ENCODE measurements around the gene TOX4. TPM values are rescaled to one million over a fixed set of nuclear protein-coding genes. Genes with fewer than 3 reads are reported as not detected.
"Not testable (repeated sequence)": the region's sequence is repeated elsewhere in the genome, so short reads cannot be mapped to it uniquely, and the experiment has no call there.

TOX4 gene
- total RNA-seq, result 84.3 and 96.9 TPM in 2 replicates

- intact Hi-C loops (cut with micrococcal nuclease), result loop anchor here (1.0 to 10.0 kb wide), 15 partner anchors 21 to 1618 kb away; partner anchors contain the start of genes ACIN1, ANG, C14orf119 and CHD8
These were observed at the start of gene TOX4, which contains the start of gene RAB2B for GRCh38 chr14:21476925-21477681. TSS of gene TOX4 (plus strand) at chr14:21477195. CDS start at chr14:21477279, 84 bp downstream. TSS of gene RAB2B (minus strand) at chr14:21476959. CDS start at chr14:21476872, 87 bp downstream.

DNA sequence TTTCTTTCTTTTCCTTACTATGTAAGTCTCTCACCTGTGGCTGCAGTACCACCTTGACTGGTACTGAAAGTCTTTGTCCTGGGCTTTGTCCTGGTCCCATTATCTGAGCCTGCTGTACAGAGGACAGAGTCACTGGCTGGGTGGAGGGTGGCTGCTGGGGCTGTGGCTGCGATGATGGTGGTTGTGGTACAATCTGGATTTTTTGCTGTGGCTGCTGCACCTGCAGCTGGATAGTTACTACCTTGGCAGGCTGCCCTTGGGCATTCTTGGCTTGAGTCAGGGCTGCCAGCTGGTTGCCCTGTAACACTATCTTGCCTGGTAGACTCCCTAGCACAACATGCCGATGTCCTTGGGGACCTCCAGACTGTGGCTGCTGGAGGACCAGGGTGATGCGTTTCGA is 48.1 kb upstream of the TOX4 start:
- intact Hi-C loops (cut with micrococcal nuclease), result no loop called here

DNA sequence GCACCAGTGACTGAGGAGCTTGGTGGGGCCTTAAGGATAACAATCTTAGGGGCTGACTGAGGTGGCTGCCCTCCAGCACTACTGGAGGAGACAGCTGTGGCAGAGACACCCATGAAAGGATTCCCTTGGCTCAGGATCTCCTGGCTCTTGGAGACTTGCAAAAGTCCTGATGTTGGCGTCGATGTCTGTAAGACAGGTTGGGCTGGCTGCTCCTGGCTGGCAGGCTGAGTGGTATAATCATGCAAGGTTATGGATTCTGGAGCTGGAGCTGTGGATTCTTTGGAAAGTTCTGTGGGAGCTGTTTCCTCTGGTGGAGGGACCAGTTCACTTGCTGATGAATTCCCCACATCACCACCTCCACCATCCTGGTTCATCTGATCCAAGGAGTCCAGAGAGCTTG is 45.9 kb upstream of the TOX4 start:
- intact Hi-C loops (cut with micrococcal nuclease), result no loop called here

DNA sequence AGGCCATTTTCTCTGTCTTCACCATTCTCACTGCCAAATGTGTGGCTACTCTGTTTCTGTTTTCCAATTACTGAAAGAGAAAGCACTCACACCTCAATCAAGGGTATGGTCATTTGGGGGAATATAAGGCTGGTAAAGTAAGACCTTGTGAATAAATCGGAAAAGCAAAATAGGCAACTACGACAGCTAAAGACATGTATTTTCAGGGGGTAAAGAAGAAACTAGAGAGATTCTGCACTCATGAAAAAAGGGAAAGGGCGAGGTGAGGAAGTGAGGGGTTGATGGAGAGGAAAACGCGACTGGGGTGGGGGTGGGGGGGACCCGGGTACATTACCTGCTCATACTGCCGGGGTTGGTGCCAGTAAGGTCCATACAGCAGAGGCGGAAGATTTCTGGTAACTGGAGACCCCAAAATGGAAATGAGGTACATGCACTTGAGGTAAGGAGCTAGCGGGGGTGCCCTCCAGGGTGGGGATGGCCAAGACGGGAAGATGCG is 40.4 kb upstream of the TOX4 start:
- intact Hi-C loops (cut with micrococcal nuclease), result loop anchor here (1.0 kb wide), 9 partner anchors 20 to 333 kb away; partner anchors contain the start of genes CHD8, HNRNPC, METTL3 and SUPT16H

DNA sequence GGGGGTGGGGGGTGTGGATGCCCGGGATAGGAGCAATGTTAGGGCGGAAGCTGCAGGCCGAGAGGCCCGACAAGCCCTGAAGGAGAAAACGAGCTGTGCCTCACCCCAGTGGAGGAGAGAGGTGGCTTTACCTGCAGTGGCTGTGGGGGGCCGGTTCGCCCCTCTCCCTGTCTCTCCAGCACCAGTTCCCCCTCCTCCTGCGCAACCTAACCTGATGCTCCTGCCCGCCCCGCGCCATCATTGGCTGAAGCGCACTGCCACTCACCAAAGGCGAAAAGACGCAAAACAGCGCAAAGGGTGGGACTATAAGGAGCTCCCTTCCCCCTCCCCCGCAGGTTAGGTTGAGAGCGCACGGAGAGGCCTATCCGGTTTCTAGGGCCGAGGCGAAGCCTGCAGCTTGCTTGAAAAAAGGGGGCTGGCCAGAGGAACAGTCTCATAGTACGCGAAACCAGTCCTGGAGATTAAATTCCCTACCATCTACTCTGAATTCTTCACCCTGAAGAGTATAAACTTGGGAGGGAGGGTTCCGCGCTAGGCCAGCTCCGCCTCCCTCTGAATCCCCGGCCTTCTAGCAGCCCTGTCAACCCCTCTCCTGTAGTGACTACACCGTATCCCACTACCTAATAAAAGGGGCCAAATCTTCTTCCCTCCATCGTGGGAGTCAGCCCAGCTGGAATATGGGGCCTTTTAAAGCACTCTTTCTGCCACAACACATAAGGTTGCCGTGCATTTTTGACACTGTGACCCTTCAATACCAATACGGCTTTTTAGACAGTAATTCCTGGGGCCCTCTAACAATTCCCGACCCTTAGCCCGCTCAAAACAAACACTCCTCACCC is 39.7 kb upstream of the TOX4 start:
- intact Hi-C loops (cut with micrococcal nuclease), result loop anchor here (1.0 kb wide), 8 partner anchors 19 to 334 kb away; partner anchors contain the start of genes CHD8, HNRNPC, METTL3 and SUPT16H

DNA sequence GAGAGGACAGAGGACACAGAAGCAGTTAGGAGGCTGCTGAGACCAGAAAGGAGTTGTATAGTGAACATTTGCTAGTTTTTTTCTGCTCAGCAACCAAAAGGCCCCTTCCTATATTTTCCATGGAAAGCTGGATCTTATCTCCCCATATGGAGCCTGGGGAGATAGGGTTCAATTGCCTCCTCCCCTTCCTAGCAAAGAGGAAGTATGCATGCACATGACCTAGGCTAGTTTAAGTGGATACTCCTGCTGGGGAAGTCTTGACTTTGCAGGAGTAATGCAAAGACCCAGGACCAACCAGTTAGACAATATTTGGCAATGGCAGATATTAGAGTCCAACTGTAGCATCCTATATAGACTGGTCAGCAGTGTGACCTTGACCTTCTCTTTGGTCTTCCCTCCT is 36.1 kb upstream of the TOX4 start:
- intact Hi-C loops (cut with micrococcal nuclease), result no loop called here

DNA sequence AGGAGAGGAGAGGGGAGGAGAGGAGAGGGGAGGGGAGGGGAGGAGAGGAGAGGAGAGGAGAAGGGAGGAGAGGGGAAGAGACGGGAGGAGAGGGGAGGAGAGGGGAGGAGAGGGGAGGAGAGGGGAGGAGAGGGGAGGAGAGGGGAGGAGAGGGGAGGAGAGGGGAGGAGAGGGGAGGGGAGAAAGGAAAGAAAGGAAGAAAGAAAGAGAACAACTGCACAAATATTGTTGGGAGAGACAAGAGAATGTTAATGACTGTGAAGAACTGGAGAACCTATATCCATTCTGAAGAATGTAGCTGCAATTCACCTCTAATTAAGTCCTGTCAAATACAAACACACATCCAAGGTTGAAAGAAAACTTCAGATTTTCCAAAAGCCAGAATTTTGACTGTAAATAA is 34.3 kb upstream of the TOX4 start:
- intact Hi-C loops (cut with micrococcal nuclease), result not testable (repeated sequence)

- intact Hi-C loops (cut with micrococcal nuclease), result loop anchor here (1.0 kb wide), 1 partner anchor 66 kb away; the partner anchor contains the start of gene SUPT16H
These were observed 27.1 kb upstream of the TOX4 start for GRCh38 chr14:21449899-21450216.

DNA sequence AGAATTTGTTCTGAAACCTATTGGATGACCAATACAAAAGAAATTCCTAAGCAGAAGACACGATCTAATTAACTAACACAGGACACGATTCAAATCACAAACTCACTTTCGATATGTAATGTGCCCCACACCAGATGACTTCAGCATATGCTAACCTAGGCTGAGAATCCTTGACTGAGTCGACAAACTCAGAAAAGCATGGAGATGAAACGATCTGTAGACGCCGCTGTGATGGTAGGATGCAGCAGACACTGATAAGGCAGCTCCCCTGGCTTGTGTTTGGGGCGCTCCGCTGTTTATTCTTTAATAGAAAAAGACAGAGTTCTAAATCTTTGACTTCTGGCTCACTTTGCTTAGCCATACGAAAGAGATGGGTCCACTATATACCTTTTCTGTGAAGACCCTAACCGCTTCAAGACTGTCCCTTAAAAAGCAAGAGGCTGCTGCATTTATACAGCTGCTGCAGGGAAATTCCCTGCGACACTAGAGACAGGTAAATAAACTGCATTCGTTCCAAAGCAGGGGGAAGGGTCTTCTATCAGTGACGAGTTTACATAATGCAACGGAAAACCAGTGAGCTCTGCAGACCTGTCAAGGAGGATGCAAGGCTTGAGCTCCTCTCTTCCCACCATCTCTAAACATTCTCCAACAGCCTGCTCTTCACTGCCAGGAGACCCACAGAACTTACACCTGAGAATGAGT is 22.0 kb upstream of the TOX4 start:
- intact Hi-C loops (cut with micrococcal nuclease), result no loop called here

DNA sequence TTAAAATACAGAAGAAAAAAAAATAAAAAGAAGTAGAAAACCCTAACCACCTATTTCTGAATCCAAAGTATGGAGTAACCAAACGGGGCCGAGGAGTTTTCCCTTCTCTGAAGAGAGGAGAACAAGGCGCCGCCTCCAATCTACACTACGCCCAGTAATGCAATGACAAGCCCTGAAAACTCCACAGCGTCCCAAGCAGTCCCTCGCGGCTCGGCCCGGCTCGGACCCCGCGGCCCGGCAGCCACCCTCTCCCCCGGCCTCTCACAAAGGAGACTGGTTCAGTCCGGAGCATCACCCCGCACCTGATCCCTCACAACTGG is 21.4 kb upstream of the TOX4 start:
- intact Hi-C loops (cut with micrococcal nuclease), result no loop called here

DNA sequence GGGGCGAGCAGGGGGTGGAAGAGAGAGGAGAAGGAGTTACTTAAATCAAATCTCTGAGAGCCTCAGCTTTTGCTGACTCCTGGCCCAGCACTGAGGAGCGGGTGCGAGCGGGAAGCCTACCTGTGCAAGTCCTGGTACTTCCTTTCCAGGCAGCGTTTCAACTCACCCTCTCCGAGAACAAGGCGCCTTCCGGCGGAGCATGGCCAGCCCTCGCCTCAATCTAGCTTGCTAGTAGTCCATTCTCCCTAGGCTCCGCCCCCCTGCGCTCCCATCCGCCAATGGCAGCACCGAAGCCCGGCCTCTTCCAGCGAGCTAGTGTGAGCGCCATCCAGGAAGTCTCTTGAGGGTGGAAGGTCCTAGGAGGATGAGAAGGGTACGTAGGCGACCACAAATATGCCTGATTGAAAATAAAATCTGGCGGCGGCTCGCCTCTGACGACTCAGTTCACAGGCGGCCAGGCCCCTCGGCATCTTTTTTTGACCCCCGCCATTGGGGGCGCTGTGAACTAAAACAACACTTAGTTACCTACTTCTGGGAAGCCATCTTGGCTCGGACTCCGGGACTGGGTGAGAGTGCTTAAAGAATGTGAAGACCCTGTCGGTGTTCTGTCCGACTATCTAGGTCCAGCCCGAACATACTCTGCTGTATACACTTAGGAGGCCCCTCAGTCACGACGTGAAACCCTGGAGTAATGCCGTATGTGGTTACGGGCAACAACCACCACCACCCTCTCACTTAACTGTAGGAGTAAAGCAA is 20.9 kb upstream of the TOX4 start, which contains the start of gene CHD8:
Gene CHD8 (minus strand): TSS at position 212 of the 756 bp plus-strand sequence. CDS start 24,480 bp downstream, outside the sequence.
- intact Hi-C loops (cut with micrococcal nuclease), result loop anchor here (1.0 to 2.0 kb wide), 11 partner anchors 19 to 1113 kb away; partner anchors contain the start of genes HNRNPC, METTL3, PARP2 and SUPT16H

GRCh38 chr14:21467616-21468015 is 9.4 kb upstream of the TOX4 start:
- intact Hi-C loops (cut with micrococcal nuclease), result no loop called here

DNA sequence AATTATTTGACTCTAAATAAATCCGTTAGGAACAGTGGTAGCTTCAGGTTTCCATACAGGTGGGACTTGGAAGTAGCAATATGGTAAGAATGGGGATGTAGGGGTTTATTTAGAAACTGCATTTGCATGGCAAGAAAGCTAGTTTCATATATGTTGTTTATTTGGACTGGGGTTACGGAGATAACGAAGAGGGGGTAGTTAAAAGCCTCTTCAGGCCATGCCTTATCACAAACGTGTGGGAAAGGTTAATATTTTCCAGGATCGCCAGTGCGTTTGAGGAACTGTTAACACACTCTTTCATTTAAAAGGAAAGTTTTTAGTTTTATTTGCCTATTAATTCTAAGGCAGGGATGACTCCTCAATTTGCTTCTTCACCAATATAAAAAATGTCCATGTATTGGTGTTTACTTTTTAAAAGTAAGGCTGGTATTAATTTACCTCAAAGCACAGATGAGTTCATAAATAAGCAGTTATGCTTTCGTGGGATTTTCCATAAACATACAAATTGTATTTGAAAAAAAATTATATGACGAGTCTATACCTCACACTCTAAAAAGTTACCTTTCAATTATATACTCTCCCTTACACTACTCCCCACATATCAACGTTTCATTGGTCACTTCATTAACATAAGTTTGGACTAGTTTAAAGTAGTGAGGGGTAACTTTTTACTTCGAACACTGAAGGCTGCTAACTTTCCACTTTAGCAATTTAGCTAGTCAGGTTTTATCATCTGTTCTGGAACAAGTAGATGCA is 1.1 kb upstream of the TOX4 start:
- intact Hi-C loops (cut with micrococcal nuclease), result loop anchor here (1.0 to 10.0 kb wide), 6 partner anchors 373 to 1619 kb away; partner anchors contain the start of genes ACIN1, ANG, C14orf119 and PIP4P1

DNA sequence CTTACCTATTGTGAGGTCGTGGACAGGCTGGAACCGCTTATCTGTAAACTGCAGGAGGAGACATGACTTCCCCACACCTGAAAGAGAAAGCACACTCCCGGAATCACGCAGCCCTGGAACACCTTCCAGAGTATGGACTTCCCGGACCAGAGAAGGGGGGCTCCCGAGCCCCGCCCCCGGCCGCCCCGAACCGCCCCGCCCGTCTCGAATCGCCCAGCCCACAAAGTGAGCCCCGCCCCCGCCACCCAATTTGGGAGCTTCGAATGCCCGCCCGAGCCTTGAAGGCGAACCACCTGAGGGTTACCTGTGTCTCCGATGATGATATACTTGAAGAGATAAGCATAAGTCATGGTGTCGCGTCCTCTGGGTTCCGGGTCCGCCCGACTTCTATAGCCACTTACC is 471 bp upstream of the TOX4 start:
- intact Hi-C loops (cut with micrococcal nuclease), result loop anchor here (1.0 to 10.0 kb wide), 6 partner anchors 374 to 1618 kb away; partner anchors contain the start of genes ACIN1, ANG, C14orf119 and PIP4P1

DNA sequence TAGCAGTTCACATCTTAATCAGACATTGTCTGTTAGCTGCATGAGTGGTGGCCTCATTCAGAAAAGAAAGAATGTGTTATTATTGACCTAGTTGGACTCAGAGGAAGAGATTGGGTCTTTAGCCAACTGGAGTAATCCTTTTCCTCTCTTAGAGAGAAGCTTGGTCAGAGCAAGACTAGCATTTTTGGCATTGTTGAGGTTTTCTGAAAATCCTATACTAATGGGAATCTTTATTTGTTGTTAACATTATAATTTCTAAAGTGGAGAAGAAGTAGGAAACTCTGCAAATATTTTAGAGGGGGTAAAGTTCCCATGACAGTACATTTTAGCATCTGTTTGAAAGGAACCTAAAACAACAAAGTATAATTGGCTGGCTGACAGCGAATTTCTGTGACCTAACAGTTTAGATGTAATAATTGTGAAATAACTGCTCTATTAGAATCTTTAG is 9.7 kb downstream of the TOX4 start:
- intact Hi-C loops (cut with micrococcal nuclease), result no loop called here

DNA sequence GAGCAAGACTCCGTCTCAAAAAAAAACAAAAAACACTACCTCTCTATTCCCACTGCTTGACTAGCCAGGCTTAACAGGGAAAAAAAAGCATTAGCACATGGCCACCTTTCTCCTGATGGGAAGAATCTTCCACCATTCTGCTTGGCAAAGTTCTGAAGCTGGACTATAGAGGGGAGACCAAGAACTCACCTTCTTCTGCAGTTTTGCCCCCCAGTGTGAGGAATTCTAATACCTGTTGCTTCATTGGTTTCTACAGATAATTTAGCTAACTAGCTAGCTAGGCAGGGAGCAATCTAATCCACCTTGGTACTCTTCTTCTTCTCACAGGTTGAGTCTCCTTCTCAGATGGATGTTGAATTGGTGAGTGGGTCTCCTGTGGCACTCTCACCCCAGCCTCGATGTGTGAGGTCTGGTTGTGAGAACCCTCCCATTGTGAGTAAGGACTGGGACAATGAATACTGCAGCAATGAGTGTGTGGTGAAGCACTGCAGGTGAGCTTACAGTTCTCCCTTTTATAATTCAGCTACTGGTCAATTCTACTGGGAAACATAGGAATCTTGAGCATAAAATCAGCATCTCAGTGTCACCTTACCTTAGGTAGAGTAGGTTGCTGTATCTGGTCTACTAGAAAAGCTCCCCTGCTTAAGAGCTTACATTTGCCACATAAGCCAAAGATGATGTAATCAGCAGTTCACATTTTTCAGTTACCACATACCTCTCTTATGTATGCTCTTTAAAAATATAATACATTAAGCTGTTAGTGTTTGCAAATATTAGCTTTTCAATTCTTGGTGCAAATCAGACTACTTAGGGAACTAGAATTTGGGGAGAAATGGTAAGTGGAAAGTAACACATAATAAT is 18.1 kb downstream of the TOX4 start:
- intact Hi-C loops (cut with micrococcal nuclease), result no loop called here

GRCh38 chr14:21496453-21496852 is 19.5 kb downstream of the TOX4 start:
- intact Hi-C loops (cut with micrococcal nuclease), result no loop called here

Data from T-helper 1 cell treated with Interleukin-12 subunit alpha and Interleukin-12 subunit beta and Interleukin-4 antibody, amounts not matched to agents 30 ng/mL and 1 ng/mL, for 36 hours (primary cell).